ENCODE results near the gene GPR55. TPM values are rescaled to one million over a fixed set of nuclear protein-coding genes. Genes with fewer than 3 reads are reported as not detected.
A peak's percentile ranks its signal among the peaks of the same experiment; 100 is the strongest.

Gene GPR55
- total and polyA plus RNA-seq, 2 of the 8 experiments (the other 6 are each of a cell fraction or from before 2014, with no cell fraction given), result not detected

DNA sequence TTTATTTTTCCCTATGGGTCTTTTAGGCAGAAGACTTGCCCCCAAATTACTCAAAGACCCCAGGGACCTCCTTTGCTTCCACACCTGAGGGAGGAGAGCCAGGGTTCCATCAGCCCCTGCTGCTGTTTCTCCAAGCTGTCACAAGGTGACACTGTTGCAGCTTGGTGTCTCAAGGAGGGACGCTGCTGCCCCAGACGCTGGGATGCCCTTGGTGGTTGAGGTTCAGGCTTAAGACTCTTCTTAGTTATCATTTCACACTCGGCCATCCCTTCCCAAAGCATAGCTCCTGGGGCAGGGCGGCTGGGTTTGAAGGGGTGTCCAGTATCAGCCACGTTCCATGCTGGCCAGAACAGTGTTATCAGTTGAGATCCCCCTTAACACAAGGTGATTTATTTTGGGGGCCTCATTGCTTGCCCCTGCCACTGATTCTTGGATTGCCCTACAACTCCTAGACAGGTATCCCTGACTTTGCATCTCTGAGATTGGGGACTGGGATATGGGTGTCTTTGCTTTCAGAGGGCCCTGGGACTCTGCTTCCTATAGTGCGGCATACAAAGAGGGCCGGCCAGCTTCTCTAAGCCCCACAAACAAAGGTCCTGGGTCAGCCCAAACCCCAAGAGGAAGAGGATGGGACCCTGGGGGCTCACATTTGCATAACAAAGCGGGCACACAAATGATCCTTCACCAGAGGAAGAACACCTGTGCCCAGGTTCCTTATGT lies 22.7 kb downstream of the GPR55 start (continued):
- no peak for TF ChIP-seq JUND (IDR thresholded peaks at IDR 0.05; ENCODE audit: low read length)
- no peak for TF ChIP-seq MAFK (IDR thresholded peaks at IDR 0.05; ENCODE audit: low read depth, low read length)
- no peak for TF ChIP-seq PHF8 (conservative IDR thresholded peaks at IDR 0.05; ENCODE audit: low read depth, low read length)
- TF ChIP-seq YY1 (IDR thresholded peaks at IDR 0.05; ENCODE audit: low read depth, low read length), result peak; percentile 5; the same call in 1 of the 2 replicates
- 0 out of 4 replicates have a peak, but pooled peaks have one; percentile 39 to 52 for TF ChIP-seq HDAC2 (IDR thresholded peaks at IDR 0.05; ENCODE audit: borderline replicate concordance in 1 of 2, low read depth in 2 of 2, low read length in 2 of 2)
- TF ChIP-seq CHD2 (IDR thresholded peaks at IDR 0.05; ENCODE audit: low read length), result no peak
- peak; percentile 98 for TF ChIP-seq POU5F1 (IDR thresholded peaks at IDR 0.05; ENCODE audit: low read depth, low read length)
- TF ChIP-seq POLR2A (IDR thresholded peaks at IDR 0.05; ENCODE audit: control extremely low read depth in 1 of 2, low read depth in 2 of 2, low read length in 2 of 2), result peak in 1 of 2 experiments; percentile 31; a peak in 1 of 3 replicates
- TF ChIP-seq, protein P1, sequence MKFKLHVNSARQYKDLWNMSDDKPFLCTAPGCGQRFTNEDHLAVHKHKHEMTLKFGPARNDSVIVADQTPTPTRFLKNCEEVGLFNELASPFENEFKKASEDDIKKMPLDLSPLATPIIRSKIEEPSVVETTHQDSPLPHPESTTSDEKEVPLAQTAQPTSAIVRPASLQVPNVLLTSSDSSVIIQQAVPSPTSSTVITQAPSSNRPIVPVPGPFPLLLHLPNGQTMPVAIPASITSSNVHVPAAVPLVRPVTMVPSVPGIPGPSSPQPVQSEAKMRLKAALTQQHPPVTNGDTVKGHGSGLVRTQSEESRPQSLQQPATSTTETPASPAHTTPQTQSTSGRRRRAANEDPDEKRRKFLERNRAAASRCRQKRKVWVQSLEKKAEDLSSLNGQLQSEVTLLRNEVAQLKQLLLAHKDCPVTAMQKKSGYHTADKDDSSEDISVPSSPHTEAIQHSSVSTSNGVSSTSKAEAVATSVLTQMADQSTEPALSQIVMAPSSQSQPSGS (IDR thresholded peaks at IDR 0.05; ENCODE audit: low read length), result no peak
- TF ChIP-seq BACH1 (IDR thresholded peaks at IDR 0.05; ENCODE audit: low read length), result no peak
- TF ChIP-seq CTBP2 (IDR thresholded peaks at IDR 0.05; ENCODE audit: borderline replicate concordance, insufficient read depth, insufficient read length, low read length), result no peak
- TF ChIP-seq SIRT6 (IDR thresholded peaks at IDR 0.05; ENCODE audit: low read length), result no peak
- peak; percentile 40 for TF ChIP-seq NANOG (IDR thresholded peaks at IDR 0.05; ENCODE audit: insufficient read depth, low read depth, low read length, poor library complexity, severe bottlenecking)
- no peak for TF ChIP-seq SP2 (IDR thresholded peaks at IDR 0.05; ENCODE audit: low read length)
- no peak for TF ChIP-seq TEAD4 (IDR thresholded peaks at IDR 0.05; ENCODE audit: low read depth, low read length)
- no peak for TF ChIP-seq SAP30 (IDR thresholded peaks at IDR 0.05; ENCODE audit: insufficient read depth, insufficient replicate concordance, low read length)
- peak; percentile 45 to 71; a peak in 1 of 4 replicates for TF ChIP-seq SIN3A (conservative IDR thresholded peaks at IDR 0.05 in 1 of 2, IDR thresholded peaks at IDR 0.05 in 1 of 2; ENCODE audit: low read depth in 1 of 2, low read length in 2 of 2)
- no peak for TF ChIP-seq RBBP5 (IDR thresholded peaks at IDR 0.05; ENCODE audit: borderline replicate concordance, low read depth, low read length)
- TF ChIP-seq GTF2F1 (IDR thresholded peaks at IDR 0.05; ENCODE audit: borderline replicate concordance, low read depth, low read length), result no peak
- TF ChIP-seq BCL11A (IDR thresholded peaks at IDR 0.05; ENCODE audit: low read depth in 2 of 2, low read length in 2 of 2), result peak in 1 of 2 experiments; percentile 18
- no peak for TF ChIP-seq EZH2 (IDR thresholded peaks at IDR 0.05; ENCODE audit: low read depth, low read length, severe bottlenecking)
- TF ChIP-seq, protein P2, sequence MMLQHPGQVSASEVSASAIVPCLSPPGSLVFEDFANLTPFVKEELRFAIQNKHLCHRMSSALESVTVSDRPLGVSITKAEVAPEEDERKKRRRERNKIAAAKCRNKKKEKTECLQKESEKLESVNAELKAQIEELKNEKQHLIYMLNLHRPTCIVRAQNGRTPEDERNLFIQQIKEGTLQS (IDR thresholded peaks at IDR 0.05; ENCODE audit: insufficient read depth, low read depth, low read length), result no peak

Data from H1 (cell line).